Measurements from ENCODE around the gene POLR3B. TPM values are rescaled to one million over a fixed set of nuclear protein-coding genes. Genes with fewer than 3 reads are reported as not detected.

Gene POLR3B
- total and polyA plus RNA-seq, 2 of the 13 experiments (the other 11 are each of a cell fraction or from before 2014, with no cell fraction given): 4.8 to 13.1 TPM

GRCh38 chr12:106329231-106329982, 28.1 kb upstream of the POLR3B start (continued):
- TF ChIP-seq AFF4 (CRISPR knock-in tag; IDR thresholded peaks at IDR 0.05) (no peak), ATRX (CRISPR knock-in tag; IDR thresholded peaks at IDR 0.05; ENCODE audit: borderline replicate concordance) (no peak), ZNF207 (IDR thresholded peaks at IDR 0.05; ENCODE audit: borderline replicate concordance) (no peak), CEBPG (CRISPR knock-in tag; IDR thresholded peaks at IDR 0.05) (no peak), POLR2A (IDR thresholded peaks at IDR 0.05; ENCODE audit: insufficient read depth in 1 of 2, low read depth in 2 of 2, low read length in 2 of 2) (no peak), ZNF124 (CRISPR knock-in tag; IDR thresholded peaks at IDR 0.05) (no peak), ZNF569 (CRISPR knock-in tag; IDR thresholded peaks at IDR 0.05; ENCODE audit: borderline replicate concordance) (no peak)

GRCh38 chr12:106331599-106331998, 25.9 kb upstream of the POLR3B start:
- Histone ChIP-seq H3K9ac (ENCODE audit: insufficient read depth, low read depth, low read length) (no peak overlapping the region), H3K79me2 (ENCODE audit: insufficient read depth, low read length) (no peaks in the 10 kb centered on the region), H3K4me2 (ENCODE audit: low read depth, low read length) (no peak overlapping the region), H3K4me3 (replicated peaks in 1 of 3; ENCODE audit: insufficient read depth in 1 of 3, low read depth in 2 of 3, low read length in 3 of 3) (no peak overlapping the region), H3K36me3 (replicated peaks in 1 of 2; ENCODE audit: control insufficient read depth in 1 of 2, insufficient read depth in 2 of 2, low read length in 2 of 2) (no peaks in the 10 kb centered on the region; a peak in 2 of 5 replicates), H3K4me1 (ENCODE audit: insufficient read depth, low read length) (peaks cover 8% of the 10 kb centered on the region), H3K27me3 (ENCODE audit: control insufficient read depth in 1 of 2, insufficient read depth in 2 of 2, low read length in 2 of 2) (no peaks in the 10 kb centered on the region), H4K20me1 (ENCODE audit: insufficient read depth, low read length) (no peaks in the 10 kb centered on the region), H3K27ac (ENCODE audit: extremely low read length, insufficient read depth, low read length) (no peak overlapping the region), H2AFZ (ENCODE audit: low read length) (no peak overlapping the region), H3K9me3 (ENCODE audit: low read length) (no peaks in the 10 kb centered on the region)
- no peak for FAIRE-seq
- in situ Hi-C loops (cut with HindIII; ENCODE audit: extremely low pct_ligation_motif_present, low pct_unique_long_range_greater_than_20kb): no loop called here
- CTCF ChIA-PET (ENCODE audit: low intra/inter-chr PET ratio, low total read pairs): no interaction called here
- WGBS (ENCODE audit: low lambda C conversion rate): no CpG with 5 or more reads among the region's 2 CpGs
- POLR2A ChIA-PET: no interaction called here
- ATAC-seq: no peak
- DNase-seq (ENCODE audit: low spot score): no peak
- BruUV-seq (replicated peaks): no TSS peak
- intact Hi-C loops (cut with micrococcal nuclease; ENCODE audit: unreplicated experiment): no loop called here
- TF ChIP-seq ZFP37 (CRISPR knock-in tag; IDR thresholded peaks at IDR 0.05; ENCODE audit: borderline replicate concordance): no peak
- no peak for TF ChIP-seq POLR2G (IDR thresholded peaks at IDR 0.05; ENCODE audit: low read depth, low read length)
- no peak for TF ChIP-seq ZSCAN21 (CRISPR knock-in tag; IDR thresholded peaks at IDR 0.05; ENCODE audit: borderline replicate concordance)
- no peak for TF ChIP-seq HNF1B (CRISPR knock-in tag; IDR thresholded peaks at IDR 0.05)
